HepG2 (cell line): ENCODE data around the gene FAM110C. TPM values are rescaled to one million over a fixed set of nuclear protein-coding genes. Genes with fewer than 3 reads are reported as not detected.

Source experiments
- ELF3 ChIP-seq: IDR thresholded peaks from 2 replicates; pipeline ENCODE4 v1.6.1; 2016; ENCODE audit warnings: missing genetic modification reagents, missing compliant biosample characterization
- ELF4 ChIP-seq: sonication (generic); formaldehyde crosslinking; IDR thresholded peaks from 2 replicates; pipeline ENCODE4 v1.5.0; 2020; ENCODE audit warnings: missing genetic modification reagents, mild to moderate bottlenecking, moderate library complexity, borderline replicate concordance
- MED1 ChIP-seq: sonication (generic); formaldehyde crosslinking; IDR thresholded peaks from 2 replicates; pipeline ENCODE4 v1.4.0; 2020; ENCODE audit warnings: missing genetic modification reagents
- MLXIP ChIP-seq: sonication (generic); formaldehyde crosslinking; IDR thresholded peaks from 2 replicates; pipeline ENCODE4 v1.9.0; 2021; ENCODE audit warnings: missing genetic modification reagents, borderline replicate concordance
- PHF8 ChIP-seq: sonication (generic); formaldehyde crosslinking; IDR thresholded peaks from 2 replicates; pipeline ENCODE4 v1.5.0; 2020; ENCODE audit warnings: missing genetic modification reagents
- SALL2 ChIP-seq: sonication (generic); formaldehyde crosslinking; IDR thresholded peaks from 2 replicates; pipeline ENCODE4 v1.8.1; 2023; ENCODE audit warnings: mild to moderate bottlenecking, missing genetic modification reagents, inconsistent platforms
- THYN1 ChIP-seq: sonication (generic); formaldehyde crosslinking; IDR thresholded peaks from 2 replicates; pipeline ENCODE4 v1.8.1; 2023; ENCODE audit warnings: low read depth, mild to moderate bottlenecking, moderate library complexity, missing genetic modification reagents, borderline replicate concordance
- ZBTB26 ChIP-seq: IDR thresholded peaks from 2 replicates; pipeline ENCODE4 v1.6.1; 2016; ENCODE audit warnings: missing compliant biosample characterization, missing genetic modification reagents, borderline replicate concordance
- ZNF569 ChIP-seq: sonication (generic); formaldehyde crosslinking; IDR thresholded peaks from 2 replicates; pipeline ENCODE4 v1.5.0; 2020; ENCODE audit warnings: mild to moderate bottlenecking, missing genetic modification reagents, moderate library complexity, borderline replicate concordance
- ZNF891 ChIP-seq: sonication (generic); formaldehyde crosslinking; IDR thresholded peaks from 2 replicates; pipeline ENCODE4 v1.5.0; 2020; ENCODE audit warnings: mild to moderate bottlenecking, missing genetic modification reagents
- polyA plus RNA-seq, 8 experiments: library from polyadenylated mRNA; depleted of rRNA in 3 of 8; stranded (reverse) in 7 of 8; unstranded in 1 of 8; fragments of >200 nt; fragmentation: Illumina TruSeq in 4 of 8; extraction: Trizol in 4 of 8; gene quantifications; 2 replicates each; pipeline versions ENCODE4 v1.2.1 to v1.2.3, GENCODE V29; 2011 to 2016; ENCODE audit warnings: low read depth in 4 of 8, missing spikeins in 1 of 8, mixed read lengths in 1 of 8; ENCODE audit not compliant: insufficient read depth in 1 of 8
- total RNA-seq, 5 experiments: library from RNA; depleted of rRNA; stranded (reverse); fragments of >200 nt; fragmentation: Illumina TruSeq; extraction: Trizol; gene quantifications; 2 replicates each; pipeline ENCODE4 v1.2.3, GENCODE V29; 2016; ENCODE audit warnings: low read depth in 1 of 5

FAM110C gene
- total and polyA plus RNA-seq, 2 of the 13 experiments (the other 11 are each of a cell fraction or from before 2014, with no cell fraction given): 1.2 to 3.5 TPM

- TF ChIP-seq ZNF569 (CRISPR knock-in tag): no peak
- TF ChIP-seq SALL2 (CRISPR knock-in tag): no peak
- TF ChIP-seq ELF3 (CRISPR knock-in tag): no peak
- no peak for TF ChIP-seq PHF8 (CRISPR knock-in tag)
- no peak for TF ChIP-seq ZBTB26 (CRISPR knock-in tag)
- no peak for TF ChIP-seq ELF4 (CRISPR knock-in tag)
- no peak for TF ChIP-seq MED1 (CRISPR knock-in tag)
- no peak for TF ChIP-seq THYN1 (CRISPR knock-in tag)
- TF ChIP-seq ZNF891 (CRISPR knock-in tag): no peak
- no peak for TF ChIP-seq MLXIP (CRISPR knock-in tag)
These were observed 25.2 kb upstream of the FAM110C start (continued) for GRCh38 chr2:71309-72035.
